ENCODE results near the gene SLCO3A1.

The SLCO3A1 gene

GRCh38 chr15:91908391-91908790 lies 54.9 kb downstream of the SLCO3A1 start:
- peaks cover 8 to 11% of the 10 kb centered on the region in 2 donors for H3K4me1 ChIP-seq (ENCODE audit: control insufficient read depth in 2 of 2, insufficient read depth in 2 of 2, low read length in 2 of 2)
- no peak overlapping the region for H3K9ac ChIP-seq (ENCODE audit: low read depth in 1 of 2, low read length in 2 of 2)
- no peak overlapping the region for H3K4me3 ChIP-seq (ENCODE audit: low read length in 2 of 2)

GRCh38 chr15:91909111-91909510 lies 55.6 kb downstream of the SLCO3A1 start:
- no peak overlapping the region for H3K27ac ChIP-seq (ENCODE audit: low read depth in 2 of 2, low read length in 2 of 2)
- H3K4me3 ChIP-seq (ENCODE audit: low read length in 2 of 2) = no peak overlapping the region
- H3K36me3 ChIP-seq (ENCODE audit: control insufficient read depth in 2 of 2, insufficient read depth in 2 of 2, low read length in 2 of 2) = no peaks in the 10 kb centered on the region
- H3K4me1 ChIP-seq (ENCODE audit: control insufficient read depth in 2 of 2, insufficient read depth in 2 of 2, low read length in 2 of 2) = peaks cover 13 to 16% of the 10 kb centered on the region in 2 donors
- H3K9ac ChIP-seq (ENCODE audit: low read depth in 1 of 2, low read length in 2 of 2) = no peak overlapping the region
- no peaks in the 10 kb centered on the region for H3K27me3 ChIP-seq (ENCODE audit: control insufficient read depth in 2 of 2, insufficient read depth in 2 of 2, low read length in 2 of 2)
- no peaks in the 10 kb centered on the region for H3K9me3 ChIP-seq (ENCODE audit: control insufficient read depth in 2 of 2, low read length in 2 of 2)

More at GRCh38 chr15:91908391-91908790, 54.9 kb downstream of the SLCO3A1 start:
- no peak overlapping the region for H3K27ac ChIP-seq (ENCODE audit: low read depth in 2 of 2, low read length in 2 of 2)
- H3K36me3 ChIP-seq (ENCODE audit: control insufficient read depth in 2 of 2, insufficient read depth in 2 of 2, low read length in 2 of 2) = no peaks in the 10 kb centered on the region
- no peaks in the 10 kb centered on the region for H3K27me3 ChIP-seq (ENCODE audit: control insufficient read depth in 2 of 2, insufficient read depth in 2 of 2, low read length in 2 of 2)
- no peaks in the 10 kb centered on the region for H3K9me3 ChIP-seq (ENCODE audit: control insufficient read depth in 2 of 2, low read length in 2 of 2)

GRCh38 chr15:91909574-91909973 lies 56.1 kb downstream of the SLCO3A1 start:
- Histone ChIP-seq H3K9me3 (ENCODE audit: control insufficient read depth in 2 of 2, low read length in 2 of 2) (no peaks in the 10 kb centered on the region), H3K27ac (ENCODE audit: low read depth in 2 of 2, low read length in 2 of 2) (no peak overlapping the region), H3K4me3 (ENCODE audit: low read length in 2 of 2) (no peak overlapping the region), H3K36me3 (ENCODE audit: control insufficient read depth in 2 of 2, insufficient read depth in 2 of 2, low read length in 2 of 2) (no peaks in the 10 kb centered on the region), H3K9ac (ENCODE audit: low read depth in 1 of 2, low read length in 2 of 2) (peak overlapping the region in 1 of 2 donors; percentile 10), H3K4me1 (ENCODE audit: control insufficient read depth in 2 of 2, insufficient read depth in 2 of 2, low read length in 2 of 2) (peaks cover 13 to 16% of the 10 kb centered on the region in 2 donors), H3K27me3 (ENCODE audit: control insufficient read depth in 2 of 2, insufficient read depth in 2 of 2, low read length in 2 of 2) (no peaks in the 10 kb centered on the region)

GRCh38 chr15:91911844-91912243 lies 58.3 kb downstream of the SLCO3A1 start:
- Histone ChIP-seq H3K4me1 (ENCODE audit: control insufficient read depth in 2 of 2, insufficient read depth in 2 of 2, low read length in 2 of 2) (peaks cover 19 to 29% of the 10 kb centered on the region in 2 donors), H3K9ac (ENCODE audit: low read depth in 1 of 2, low read length in 2 of 2) (no peak overlapping the region), H3K27me3 (ENCODE audit: control insufficient read depth in 2 of 2, insufficient read depth in 2 of 2, low read length in 2 of 2) (no peaks in the 10 kb centered on the region), H3K36me3 (ENCODE audit: control insufficient read depth in 2 of 2, insufficient read depth in 2 of 2, low read length in 2 of 2) (no peaks in the 10 kb centered on the region), H3K27ac (ENCODE audit: low read depth in 2 of 2, low read length in 2 of 2) (no peak overlapping the region), H3K9me3 (ENCODE audit: control insufficient read depth in 2 of 2, low read length in 2 of 2) (no peaks in the 10 kb centered on the region), H3K4me3 (ENCODE audit: low read length in 2 of 2) (no peak overlapping the region)

- Histone ChIP-seq H3K9me3 (ENCODE audit: control insufficient read depth in 2 of 2, low read length in 2 of 2) (no peaks in the 10 kb centered on the region), H3K4me1 (ENCODE audit: control insufficient read depth in 2 of 2, insufficient read depth in 2 of 2, low read length in 2 of 2) (peaks cover 19 to 29% of the 10 kb centered on the region in 2 donors), H3K36me3 (ENCODE audit: control insufficient read depth in 2 of 2, insufficient read depth in 2 of 2, low read length in 2 of 2) (no peaks in the 10 kb centered on the region), H3K4me3 (ENCODE audit: low read length in 2 of 2) (no peak overlapping the region), H3K27me3 (ENCODE audit: control insufficient read depth in 2 of 2, insufficient read depth in 2 of 2, low read length in 2 of 2) (no peaks in the 10 kb centered on the region), H3K27ac (ENCODE audit: low read depth in 2 of 2, low read length in 2 of 2) (no peak overlapping the region), H3K9ac (ENCODE audit: low read depth in 1 of 2, low read length in 2 of 2) (peak overlapping the region in 1 of 2 donors; percentile 20)
These were observed 58.8 kb downstream of the SLCO3A1 start for GRCh38 chr15:91912336-91912735.

- no peaks in the 10 kb centered on the region for H3K36me3 ChIP-seq (ENCODE audit: control insufficient read depth in 2 of 2, insufficient read depth in 2 of 2, low read length in 2 of 2)
- no peaks in the 10 kb centered on the region for H3K27me3 ChIP-seq (ENCODE audit: control insufficient read depth in 2 of 2, insufficient read depth in 2 of 2, low read length in 2 of 2)
- H3K9me3 ChIP-seq (ENCODE audit: control insufficient read depth in 2 of 2, low read length in 2 of 2) = no peaks in the 10 kb centered on the region
- H3K27ac ChIP-seq (ENCODE audit: low read depth in 2 of 2, low read length in 2 of 2) = no peak overlapping the region
- no peak overlapping the region for H3K4me3 ChIP-seq (ENCODE audit: low read length in 2 of 2)
- no peak overlapping the region for H3K9ac ChIP-seq (ENCODE audit: low read depth in 1 of 2, low read length in 2 of 2)
- peaks cover 19 to 29% of the 10 kb centered on the region in 2 donors for H3K4me1 ChIP-seq (ENCODE audit: control insufficient read depth in 2 of 2, insufficient read depth in 2 of 2, low read length in 2 of 2)
These were observed 60.1 kb downstream of the SLCO3A1 start for GRCh38 chr15:91913560-91913959.

- H3K4me3 ChIP-seq (ENCODE audit: low read length in 2 of 2) = no peak overlapping the region
- H3K9ac ChIP-seq (ENCODE audit: low read depth in 1 of 2, low read length in 2 of 2) = peak overlapping the region in 1 of 2 donors; percentile 23
- peak overlapping the region; percentile 34 to 45 for H3K27ac ChIP-seq (ENCODE audit: low read depth in 2 of 2, low read length in 2 of 2)
- peaks cover 19 to 29% of the 10 kb centered on the region in 2 donors for H3K4me1 ChIP-seq (ENCODE audit: control insufficient read depth in 2 of 2, insufficient read depth in 2 of 2, low read length in 2 of 2)
- H3K27me3 ChIP-seq (ENCODE audit: control insufficient read depth in 2 of 2, insufficient read depth in 2 of 2, low read length in 2 of 2) = no peaks in the 10 kb centered on the region
- H3K36me3 ChIP-seq (ENCODE audit: control insufficient read depth in 2 of 2, insufficient read depth in 2 of 2, low read length in 2 of 2) = no peaks in the 10 kb centered on the region
- H3K9me3 ChIP-seq (ENCODE audit: control insufficient read depth in 2 of 2, low read length in 2 of 2) = no peaks in the 10 kb centered on the region
These were observed 62.1 kb downstream of the SLCO3A1 start for GRCh38 chr15:91915576-91915975.

GRCh38 chr15:91916051-91916450 lies 62.5 kb downstream of the SLCO3A1 start:
- Histone ChIP-seq H3K9ac (ENCODE audit: low read depth in 1 of 2, low read length in 2 of 2) (no peak overlapping the region), H3K36me3 (ENCODE audit: control insufficient read depth in 2 of 2, insufficient read depth in 2 of 2, low read length in 2 of 2) (no peaks in the 10 kb centered on the region), H3K27me3 (ENCODE audit: control insufficient read depth in 2 of 2, insufficient read depth in 2 of 2, low read length in 2 of 2) (no peaks in the 10 kb centered on the region), H3K4me1 (ENCODE audit: control insufficient read depth in 2 of 2, insufficient read depth in 2 of 2, low read length in 2 of 2) (peaks cover 19 to 31% of the 10 kb centered on the region in 2 donors), H3K27ac (ENCODE audit: low read depth in 2 of 2, low read length in 2 of 2) (peak overlapping the region; percentile 34 to 44), H3K9me3 (ENCODE audit: control insufficient read depth in 2 of 2, low read length in 2 of 2) (no peaks in the 10 kb centered on the region), H3K4me3 (ENCODE audit: low read length in 2 of 2) (no peak overlapping the region)

GRCh38 chr15:91917686-91918360 lies 64.3 kb downstream of the SLCO3A1 start:
- Histone ChIP-seq H3K9me3 (ENCODE audit: control insufficient read depth in 2 of 2, low read length in 2 of 2) (no peaks in the 10 kb centered on the region), H3K4me1 (ENCODE audit: control insufficient read depth in 2 of 2, insufficient read depth in 2 of 2, low read length in 2 of 2) (peaks cover 14 to 26% of the 10 kb centered on the region in 2 donors), H3K27ac (ENCODE audit: low read depth in 2 of 2, low read length in 2 of 2) (no peak overlapping the region), H3K9ac (ENCODE audit: low read depth in 1 of 2, low read length in 2 of 2) (no peak overlapping the region), H3K4me3 (ENCODE audit: low read length in 2 of 2) (no peak overlapping the region), H3K27me3 (ENCODE audit: control insufficient read depth in 2 of 2, insufficient read depth in 2 of 2, low read length in 2 of 2) (no peaks in the 10 kb centered on the region), H3K36me3 (ENCODE audit: control insufficient read depth in 2 of 2, insufficient read depth in 2 of 2, low read length in 2 of 2) (no peaks in the 10 kb centered on the region)

GRCh38 chr15:91919014-91919534 lies 65.6 kb downstream of the SLCO3A1 start:
- Histone ChIP-seq H3K36me3 (ENCODE audit: control insufficient read depth in 2 of 2, insufficient read depth in 2 of 2, low read length in 2 of 2) (no peaks in the 10 kb centered on the region), H3K4me3 (ENCODE audit: low read length in 2 of 2) (no peak overlapping the region), H3K4me1 (ENCODE audit: control insufficient read depth in 2 of 2, insufficient read depth in 2 of 2, low read length in 2 of 2) (peaks cover 6 to 21% of the 10 kb centered on the region in 2 donors), H3K27me3 (ENCODE audit: control insufficient read depth in 2 of 2, insufficient read depth in 2 of 2, low read length in 2 of 2) (no peaks in the 10 kb centered on the region), H3K9ac (ENCODE audit: low read depth in 1 of 2, low read length in 2 of 2) (no peak overlapping the region), H3K9me3 (ENCODE audit: control insufficient read depth in 2 of 2, low read length in 2 of 2) (no peaks in the 10 kb centered on the region), H3K27ac (ENCODE audit: low read depth in 2 of 2, low read length in 2 of 2) (no peak overlapping the region)

All from mucosa of rectum (tissue), 2 donors.